GM21786 (cell line): Measurements from ENCODE around the gene STUB1.

ENCODE experiments used
- ATAC-seq: cut with Tn5 transposase; IDR thresholded peaks from one replicate; pipeline ENCODE4 v1.9.1; 2021; ENCODE audit not compliant: unreplicated experiment

Gene STUB1

GRCh38 chr16:693766-694165 is 13.6 kb downstream of the STUB1 start:
- no peak for ATAC-seq

- ATAC-seq = no peak
These were observed 14.1 kb downstream of the STUB1 start for GRCh38 chr16:694187-694862.

- no peak for ATAC-seq
These were observed 14.7 kb downstream of the STUB1 start for GRCh38 chr16:694863-695354.

GRCh38 chr16:695355-696089 is 15.3 kb downstream of the STUB1 start:
- no peak for ATAC-seq

GRCh38 chr16:698911-699671 is 18.9 kb downstream of the STUB1 start:
- ATAC-seq = no peak

- no peak for ATAC-seq
These were observed 20.7 kb downstream of the STUB1 start for GRCh38 chr16:700684-701584.

GRCh38 chr16:702341-702740 is 22.1 kb downstream of the STUB1 start:
- ATAC-seq = no peak

GRCh38 chr16:703406-703805 is 23.2 kb downstream of the STUB1 start:
- ATAC-seq = no peak

- no peak for ATAC-seq
These were observed 23.8 kb downstream of the STUB1 start for GRCh38 chr16:704047-704446.

GRCh38 chr16:704552-705380 is 24.6 kb downstream of the STUB1 start:
- no peak for ATAC-seq

GRCh38 chr16:705431-706188 is 25.4 kb downstream of the STUB1 start, which contains the start of gene FBXL16:
Gene FBXL16, minus strand, starts transcription at chr16:705801. Its CDS starts 8,396 bp downstream, at chr16:697405.
- ATAC-seq = no peak

GRCh38 chr16:706189-707061 is 26.2 kb downstream of the STUB1 start:
- ATAC-seq = no peak

- no peak for ATAC-seq
These were observed 26.9 kb downstream of the STUB1 start for GRCh38 chr16:707062-707538.

- ATAC-seq = no peak
These were observed 27.8 kb downstream of the STUB1 start for GRCh38 chr16:708019-708418.

GRCh38 chr16:708959-709358 is 28.7 kb downstream of the STUB1 start:
- no peak for ATAC-seq

- no peak for ATAC-seq
These were observed 29.6 kb downstream of the STUB1 start for GRCh38 chr16:709566-710499.
